ENCODE results near the gene CNOT1. TPM values are rescaled to one million over a fixed set of nuclear protein-coding genes. Genes with fewer than 3 reads are reported as not detected.

The CNOT1 gene
- total and polyA plus RNA-seq, 2 experiments from 2014 or later: 50.8 to 113 TPM

- H4K20me1 ChIP-seq (ENCODE audit: insufficient read depth, poor library complexity, severe bottlenecking): peaks cover 50% of the 10 kb centered on the region
- no peaks in the 10 kb centered on the region for H3K27me3 ChIP-seq
- no peak for TF ChIP-seq EZH2 (IDR thresholded peaks at IDR 0.05; ENCODE audit: borderline replicate concordance)
- no peak for TF ChIP-seq CTCF (IDR thresholded peaks at IDR 0.05; ENCODE audit: poor library complexity)
- TF ChIP-seq EZH2phosphoT487 (IDR thresholded peaks at IDR 0.05; ENCODE audit: low read depth, severe bottlenecking, unreplicated experiment): no peak
- DNase-seq (ENCODE audit: low spot score): peak; percentile 55
- no peaks in the 10 kb centered on the region for H3K36me3 ChIP-seq (replicated peaks; ENCODE audit: insufficient read depth, low read depth)
- H3K27ac ChIP-seq: peak overlapping the region; percentile 95
- H3K4me2 ChIP-seq: peak overlapping the region; percentile 77
- peak overlapping the region; percentile 33 for H2AFZ ChIP-seq
- peak overlapping the region; percentile 31 for H3K4me3 ChIP-seq
- H3K79me2 ChIP-seq: peaks cover 52% of the 10 kb centered on the region
- H3K9me3 ChIP-seq (ENCODE audit: low read depth): no peaks in the 10 kb centered on the region
- under 1% methylated on average over 51 of the region's 53 CpGs for WGBS (ENCODE audit: low lambda C conversion rate, missing lambda C conversion rate)
- H3K9me2 ChIP-seq (replicated peaks; ENCODE audit: insufficient read depth): no peaks in the 10 kb centered on the region
- H3K4me1 ChIP-seq (ENCODE audit: insufficient read depth): peaks cover 8% of the 10 kb centered on the region
Measured at GRCh38 chr16:58628845-58629732, 537 bp downstream of the CNOT1 start.

- H3K9me2 ChIP-seq (replicated peaks; ENCODE audit: insufficient read depth): no peaks in the 10 kb centered on the region
- no peak for DNase-seq (ENCODE audit: low spot score)
- 87% methylated on average over 7 of the region's 7 CpGs for WGBS (ENCODE audit: low lambda C conversion rate, missing lambda C conversion rate)
- H2AFZ ChIP-seq: no peak overlapping the region
- no peak overlapping the region for H3K4me2 ChIP-seq
- H3K4me3 ChIP-seq: no peak overlapping the region
- H3K4me1 ChIP-seq (ENCODE audit: insufficient read depth): peaks cover 8% of the 10 kb centered on the region
- no peaks in the 10 kb centered on the region for H3K9me3 ChIP-seq (ENCODE audit: low read depth)
- peaks cover 100% of the 10 kb centered on the region for H3K79me2 ChIP-seq
- H3K27me3 ChIP-seq: no peaks in the 10 kb centered on the region
- peaks cover 91% of the 10 kb centered on the region for H4K20me1 ChIP-seq (ENCODE audit: insufficient read depth, poor library complexity, severe bottlenecking)
- peaks cover 6% of the 10 kb centered on the region for H3K36me3 ChIP-seq (replicated peaks; ENCODE audit: insufficient read depth, low read depth)
- no peak overlapping the region for H3K27ac ChIP-seq
- TF ChIP-seq EZH2phosphoT487 (IDR thresholded peaks at IDR 0.05; ENCODE audit: low read depth, severe bottlenecking, unreplicated experiment): no peak
Measured at GRCh38 chr16:58624209-58624608, 5.4 kb downstream of the CNOT1 start.

- no peaks in the 10 kb centered on the region for H3K27me3 ChIP-seq
- TF ChIP-seq EZH2phosphoT487 (IDR thresholded peaks at IDR 0.05; ENCODE audit: low read depth, severe bottlenecking, unreplicated experiment): no peak
- no peak for TF ChIP-seq EZH2 (IDR thresholded peaks at IDR 0.05; ENCODE audit: borderline replicate concordance)
- no peak for TF ChIP-seq CTCF (IDR thresholded peaks at IDR 0.05; ENCODE audit: poor library complexity)
- H3K9me3 ChIP-seq (ENCODE audit: low read depth): no peaks in the 10 kb centered on the region
- H3K36me3 ChIP-seq (replicated peaks; ENCODE audit: insufficient read depth, low read depth): peaks cover 6% of the 10 kb centered on the region
- H2AFZ ChIP-seq: no peak overlapping the region
- DNase-seq (ENCODE audit: low spot score): no peak
- no peak overlapping the region for H3K4me2 ChIP-seq
- WGBS (ENCODE audit: low lambda C conversion rate, missing lambda C conversion rate): 97% methylated on average over 10 of the region's 10 CpGs
- no peaks in the 10 kb centered on the region for H3K9me2 ChIP-seq (replicated peaks; ENCODE audit: insufficient read depth)
- no peak overlapping the region for H3K27ac ChIP-seq
- no peak overlapping the region for H3K4me3 ChIP-seq
- no peaks in the 10 kb centered on the region for H3K4me1 ChIP-seq (ENCODE audit: insufficient read depth)
- peaks cover 100% of the 10 kb centered on the region for H3K79me2 ChIP-seq
- peaks cover 90% of the 10 kb centered on the region for H4K20me1 ChIP-seq (ENCODE audit: insufficient read depth, poor library complexity, severe bottlenecking)
Measured at GRCh38 chr16:58620396-58620795, 9.2 kb downstream of the CNOT1 start.

GRCh38 chr16:58615280-58615679 is 14.3 kb downstream of the CNOT1 start:
- Histone ChIP-seq H4K20me1 (ENCODE audit: insufficient read depth, poor library complexity, severe bottlenecking) (peaks cover 84% of the 10 kb centered on the region), H3K9me2 (replicated peaks; ENCODE audit: insufficient read depth) (no peaks in the 10 kb centered on the region), H3K4me2 (no peak overlapping the region), H3K4me3 (no peak overlapping the region), H3K79me2 (peaks cover 96% of the 10 kb centered on the region), H2AFZ (no peak overlapping the region), H3K9me3 (ENCODE audit: low read depth) (no peaks in the 10 kb centered on the region), H3K36me3 (replicated peaks; ENCODE audit: insufficient read depth, low read depth) (peaks cover 6% of the 10 kb centered on the region), H3K27me3 (no peaks in the 10 kb centered on the region), H3K4me1 (ENCODE audit: insufficient read depth) (no peaks in the 10 kb centered on the region), H3K27ac (no peak overlapping the region)
- 63% methylated on average over 3 of the region's 3 CpGs for WGBS (ENCODE audit: low lambda C conversion rate, missing lambda C conversion rate)
- no peak for DNase-seq (ENCODE audit: low spot score)
- TF ChIP-seq EZH2 (IDR thresholded peaks at IDR 0.05; ENCODE audit: borderline replicate concordance) (no peak), EZH2phosphoT487 (IDR thresholded peaks at IDR 0.05; ENCODE audit: low read depth, severe bottlenecking, unreplicated experiment) (no peak), CTCF (IDR thresholded peaks at IDR 0.05; ENCODE audit: poor library complexity) (no peak)

Measured in hepatocyte (in vitro differentiated cells).